GM12878 (cell line): Measurements from ENCODE around the gene LMOD3. TPM values are rescaled to one million over a fixed set of nuclear protein-coding genes. Genes with fewer than 3 reads are reported as not detected.

ENCODE experiments used
- ATAC-seq: fragments of 200-7000 bp; cut with Tn5 transposase; 3 replicates; pipeline ENCODE4 v1.9.1; 2020; ENCODE audit warnings: mild to moderate bottlenecking, moderate library complexity
- BruUV-seq: library from RNA; stranded (reverse); fragments of 400-500 nt; replicated peaks from 2 replicates; lab custom pipeline; 2021; lab: Mats Ljungman, UMichigan
- CTCF ChIA-PET: fragments of 300-600 bp; sonication (Branson Sonifier 250); formaldehyde crosslinking; extraction: SDS; loops from one replicate; lab custom pipeline; 2021; ENCODE audit warnings: inconsistent platforms; lab: Yijun Ruan, JAX
- POLR2A ChIA-PET: fragments of 350-600 bp; formaldehyde crosslinking; extraction: SDS; loops from one replicate; lab custom pipeline; 2021; ENCODE audit warnings: inconsistent platforms; lab: Charles Lee
- RAD21 ChIA-PET: fragments of 300-600 bp; sonication (Branson Sonifier 250); formaldehyde crosslinking; loops from one replicate; lab custom pipeline; 2023; ENCODE audit warnings: antibody characterized with exemption; ENCODE audit not compliant: unreplicated experiment; lab: Charles Lee
- SMC1A ChIA-PET: fragments of 300-600 bp; sonication (Branson Sonifier 250); formaldehyde crosslinking; loops from one replicate; lab custom pipeline; 2023; ENCODE audit not compliant: unreplicated experiment, uncharacterized antibody; lab: Charles Lee
- DNase-seq: peaks from one replicate; pipeline ENCODE4 v3.0.0-alpha.2; 2011; ENCODE audit warnings: low read depth, low spot score
- FAIRE-seq: peaks from 3 replicates; lab custom pipeline; 2011; peaks lifted over from hg19 to GRCh38; lab: Jason Lieb, UNC
- H2AFZ ChIP-seq: 2 replicates; pipeline ENCODE4 v1.6.0; 2011; ENCODE audit warnings: low read depth, low read length, control low read depth; ENCODE audit not compliant: control insufficient read depth
- H3K27ac ChIP-seq: 2 replicates; pipeline ENCODE4 v1.5.1; 2011; ENCODE audit warnings: control low read depth; ENCODE audit not compliant: control insufficient read depth, insufficient read depth
- H3K27me3 ChIP-seq, 2 experiments: replicated peaks in 1 of 2; 2 replicates each; pipeline versions ENCODE4 v1.6.0 to v1.6.1; 2011; ENCODE audit warnings: low read length in 1 of 2; ENCODE audit not compliant: control insufficient read depth in 2 of 2, insufficient read depth in 2 of 2
- H3K36me3 ChIP-seq, 2 experiments: 2 replicates each; pipeline ENCODE4 v1.5.1; 2011; ENCODE audit warnings: low read length in 1 of 2; ENCODE audit not compliant: control insufficient read depth in 2 of 2, insufficient read depth in 2 of 2
- H3K4me1 ChIP-seq: 2 replicates; pipeline ENCODE4 v1.6.1; 2011; ENCODE audit warnings: mild to moderate bottlenecking, low read length, moderate library complexity, mixed read lengths; ENCODE audit not compliant: control insufficient read depth, insufficient read depth
- H3K4me2 ChIP-seq: 2 replicates; pipeline ENCODE4 v1.6.0; 2011; ENCODE audit warnings: control low read depth; ENCODE audit not compliant: control insufficient read depth, insufficient read depth
- H3K4me3 ChIP-seq: fragments of 200-600 bp; sonication (generic); 2 replicates; pipeline ENCODE4 v1.5.1; 2016
- H3K79me2 ChIP-seq: 2 replicates; pipeline ENCODE4 v1.6.0; 2011; ENCODE audit warnings: low read length; ENCODE audit not compliant: control insufficient read depth, insufficient read depth
- H3K9ac ChIP-seq: 2 replicates; pipeline ENCODE4 v1.8.0; 2011; ENCODE audit warnings: low read length, control low read depth, mixed read lengths; ENCODE audit not compliant: control insufficient read depth, insufficient read depth
- H3K9me3 ChIP-seq: replicated peaks from 3 replicates; pipeline ENCODE4 v1.5.1; 2011; ENCODE audit warnings: mild to moderate bottlenecking, low read length; ENCODE audit not compliant: control insufficient read depth, insufficient read depth
- H4K20me1 ChIP-seq: 2 replicates; pipeline ENCODE4 v1.6.0; 2011; ENCODE audit not compliant: control insufficient read depth, insufficient read depth
- CBFB ChIP-seq: IDR thresholded peaks from 2 replicates; pipeline ENCODE4 v1.6.1; 2016; ENCODE audit warnings: antibody characterized with exemption, low read depth
- CHD1 ChIP-seq: IDR thresholded peaks from 2 replicates; pipeline ENCODE4 v1.6.1; 2012; ENCODE audit warnings: low read depth, low read length, improper control_type of control experiment
- EP300 ChIP-seq, 2 experiments: fragments of 150-350 bp in 1 of 2; IDR thresholded peaks; 2 replicates each; pipeline ENCODE4 v1.6.1; 2011 to 2012; ENCODE audit warnings: low read depth in 2 of 2, low read length in 2 of 2, borderline replicate concordance in 1 of 2, improper control_type of control experiment in 1 of 2, inconsistent platforms in 1 of 2; ENCODE audit not compliant: control insufficient read depth in 1 of 2
- ESRRA ChIP-seq: IDR thresholded peaks from 2 replicates; pipeline ENCODE4 v1.6.1; 2012; ENCODE audit warnings: mild to moderate bottlenecking, low read length, improper control_type of control experiment
- ETV6 ChIP-seq, 2 experiments: fragments of 450-650 bp in 1 of 2; IDR thresholded peaks in 1 of 2; conservative IDR thresholded peaks in 1 of 2; 2 replicates each; pipeline ENCODE4 v1.6.1; 2014; ENCODE audit warnings: antibody characterized with exemption in 1 of 2, borderline replicate concordance in 1 of 2, low read depth in 1 of 2, mild to moderate bottlenecking in 1 of 2, moderate library complexity in 1 of 2
- FOS ChIP-seq: IDR thresholded peaks from 3 replicates; pipeline ENCODE4 v1.6.1; 2011; ENCODE audit warnings: borderline replicate concordance; ENCODE audit not compliant: insufficient read length; ENCODE audit errors: extremely low read depth
- GATAD2B ChIP-seq: fragments of 450-650 bp; conservative IDR thresholded peaks from 2 replicates; pipeline ENCODE4 v1.6.1; 2017; ENCODE audit warnings: low read depth, mild to moderate bottlenecking, moderate library complexity
- KLF5 ChIP-seq: fragments of 450-650 bp; IDR thresholded peaks from 2 replicates; pipeline ENCODE4 v1.6.1; 2014; ENCODE audit warnings: mild to moderate bottlenecking; ENCODE audit not compliant: partially characterized antibody
- LARP7 ChIP-seq: fragments of 450-650 bp; IDR thresholded peaks from 2 replicates; pipeline ENCODE4 v1.6.1; 2017; ENCODE audit warnings: mild to moderate bottlenecking
- MEF2B ChIP-seq: fragments of 450-650 bp; IDR thresholded peaks from 2 replicates; pipeline ENCODE4 v1.6.1; 2018; ENCODE audit warnings: mild to moderate bottlenecking, moderate library complexity; ENCODE audit not compliant: partially characterized antibody, poor library complexity, severe bottlenecking
- MYB ChIP-seq: fragments of 150-350 bp; IDR thresholded peaks from 2 replicates; pipeline ENCODE4 v1.6.1; 2014; ENCODE audit warnings: mild to moderate bottlenecking, low read depth, low read length, borderline replicate concordance
- NFIC ChIP-seq: IDR thresholded peaks from 2 replicates; pipeline ENCODE4 v1.6.1; 2012; ENCODE audit warnings: low read depth, mild to moderate bottlenecking, inconsistent platforms, low read length, moderate library complexity
- NFYA ChIP-seq: IDR thresholded peaks from 2 replicates; pipeline ENCODE4 v1.6.1; 2011; ENCODE audit warnings: low read depth, mild to moderate bottlenecking, low read length, improper control_type of control experiment, borderline replicate concordance
- NR2C2 ChIP-seq: IDR thresholded peaks from 2 replicates; pipeline ENCODE4 v1.6.1; 2011; ENCODE audit warnings: borderline replicate concordance, low read depth; ENCODE audit not compliant: control insufficient read depth, insufficient read length
- PKNOX1 ChIP-seq: fragments of 450-650 bp; IDR thresholded peaks from 2 replicates; pipeline ENCODE4 v1.6.1; 2016; ENCODE audit warnings: mild to moderate bottlenecking
- POLR2AphosphoS5 ChIP-seq: IDR thresholded peaks from 2 replicates; pipeline ENCODE4 v1.6.1; 2011; ENCODE audit warnings: mild to moderate bottlenecking, low read length, inconsistent platforms
- RELB ChIP-seq: fragments of 450-650 bp; IDR thresholded peaks from 2 replicates; pipeline ENCODE4 v1.6.1; 2017; ENCODE audit warnings: low read depth, mild to moderate bottlenecking, moderate library complexity
- TBL1XR1 ChIP-seq: IDR thresholded peaks from 2 replicates; pipeline ENCODE4 v1.6.1; 2012; ENCODE audit warnings: low read depth, low read length, improper control_type of control experiment
- TCF7 ChIP-seq: IDR thresholded peaks from 2 replicates; pipeline ENCODE4 v1.6.1; 2014; ENCODE audit warnings: antibody characterized with exemption, borderline replicate concordance
- USF1 ChIP-seq: IDR thresholded peaks from 2 replicates; pipeline ENCODE4 v1.6.1; 2011; ENCODE audit warnings: borderline replicate concordance, low read depth, mild to moderate bottlenecking, moderate library complexity, mixed read lengths, low read length; ENCODE audit not compliant: insufficient read depth; ENCODE audit errors: extremely low read length
- ZNF384 ChIP-seq: IDR thresholded peaks from 2 replicates; pipeline ENCODE4 v1.6.1; 2012; ENCODE audit warnings: low read depth, mild to moderate bottlenecking, low read length, improper control_type of control experiment, borderline replicate concordance
- in situ Hi-C: fragments of 300-500 bp; cut with MboI; formaldehyde crosslinking; loops from 9 replicates; pipeline ENCODE4 v1.14.3; 2018; ENCODE audit warnings: mixed read lengths
- intact Hi-C: fragments of 100-400 bp; cut with micrococcal nuclease; formaldehyde crosslinking; loops from one replicate; pipeline ENCODE4 v1.14.2; 2022; ENCODE audit not compliant: unreplicated experiment
- polyA plus RNA-seq, 11 experiments: library from polyadenylated mRNA; depleted of rRNA in 4 of 11; unstranded in 6 of 11; stranded (reverse) in 5 of 11; fragments of >200 nt; fragmentation: Nextera tagmentation in 4 of 11; fragmentation: Illumina TruSeq in 1 of 11; extraction: Ambion mirVana in 4 of 11; extraction: Trizol in 1 of 11; gene quantifications; 1 replicate in 1 of 11; 2 replicates in 10 of 11; pipeline versions ENCODE4 v1.2.1 to v1.2.3, GENCODE V29; 2011 to 2016; ENCODE audit warnings: inconsistent platforms in 2 of 11, missing spikeins in 2 of 11, low read depth in 1 of 11
- total RNA-seq, 4 experiments: library from RNA; depleted of rRNA in 3 of 4; stranded (reverse); fragments of >200 nt in 3 of 4; fragmentation: Illumina TruSeq in 1 of 4; extraction: Trizol in 1 of 4; gene quantifications; 2 replicates each; pipeline versions ENCODE4 v1.2.1 to v1.2.3, GENCODE V29; 2013 to 2021

The LMOD3 gene
- total and polyA plus RNA-seq, 10 of the 15 experiments (the other 5 are each of a cell fraction or from before 2014, with no cell fraction given), result 0.04 to 0.20 (median 0.09) TPM; not detected in 1

GRCh38 chr3:69082805-69083204, 39.6 kb downstream of the LMOD3 start:
- intact Hi-C loops (loop anchor here (5.0 to 10.0 kb wide), 2 partner anchors 119 to 1428 kb away; partner anchors contain the start of gene SUCLG2), in situ Hi-C loops (no loop called here)
- Histone ChIP-seq H3K36me3 (no peaks in the 10 kb centered on the region), H2AFZ (no peak overlapping the region; the same call in 1 of the 2 replicates), H3K79me2 (peaks cover 59% of the 10 kb centered on the region), H3K27me3 (no peaks in the 10 kb centered on the region), H3K4me1 (peaks cover 31% of the 10 kb centered on the region), H3K27ac (peak overlapping the region; percentile 75), H3K9me3 (no peaks in the 10 kb centered on the region), H3K4me2 (peak overlapping the region; percentile 87), H4K20me1 (no peaks in the 10 kb centered on the region), H3K9ac (peak overlapping the region; percentile 40), H3K4me3 (peak overlapping the region; percentile 23; the same call in 1 of the 2 replicates)
- FAIRE-seq, result peak; percentile 31
- DNase-seq, result peak; percentile 92
- ChIA-PET POLR2A (interaction anchor here (0.6 to 4.2 kb wide), 7 partner anchors 9 to 203 kb away, joined by 3 to 14 read pairs (median 4); partner anchors contain the start of gene TMF1), RAD21 (interaction anchor here (0.6 to 16.7 kb wide), 8 partner anchors 11 to 224 kb away, joined by 3 to 152 read pairs (median 4); partner anchors contain the start of gene TMF1), SMC1A (interaction anchor here (0.8 to 19.6 kb wide), 8 partner anchors 10 to 120 kb away, joined by 3 to 234 read pairs (median 6); partner anchors contain the start of gene TMF1), CTCF (interaction anchor here (0.8 to 2.8 kb wide), 9 partner anchors 9 to 222 kb away, joined by 3 to 7 read pairs (median 5); partner anchors contain the start of gene TMF1)
- BruUV-seq, result no TSS peak
- ATAC-seq, result peak; percentile 64
- TF ChIP-seq ESRRA (no peak), POLR2AphosphoS5 (peak; percentile 66; the same call in 1 of the 2 replicates), ZNF384 (no peak; the same call in 1 of the 2 replicates), PKNOX1 (peak; percentile 54), USF1 (no peak), EP300 (IDR thresholded peaks at IDR 0.05; ENCODE audit: borderline replicate concordance in 1 of 2, control insufficient read depth in 1 of 2, low read depth in 2 of 2, low read length in 2 of 2) (peak; percentile 73 to 81; a peak in 2 of 4 replicates), ETV6 (conservative IDR thresholded peaks at IDR 0.05 in 1 of 2, IDR thresholded peaks at IDR 0.05 in 1 of 2; ENCODE audit: borderline replicate concordance in 1 of 2, low read depth in 1 of 2) (peak in 1 of 2 experiments; percentile 79; a peak in 1 of 4 replicates), CHD1 (0 out of 2 replicates have a peak, but pooled peaks have one; percentile 48), CBFB (peak; percentile 66), NR2C2 (no peak), MEF2B (peak; percentile 99), NFIC (peak; percentile 87), KLF5 (no peak), MYB (no peak), NFYA (no peak), TBL1XR1 (peak; percentile 88), RELB (peak; percentile 85), GATAD2B (peak; percentile 98), LARP7 (no peak), TCF7 (no peak), FOS (no peak)
